HG02973 (cell line): ENCODE results near the gene ZNF226.
"Not testable (repeated sequence)": the region's sequence is repeated elsewhere in the genome, so short reads cannot be mapped to it uniquely, and the experiment has no call there.

Source experiments
- ATAC-seq: cut with Tn5 transposase; IDR thresholded peaks from one replicate; pipeline ENCODE4 v1.9.1; 2021; ENCODE audit warnings: moderate library complexity; ENCODE audit not compliant: unreplicated experiment

The ZNF226 gene

GRCh38 chr19:44207126-44207803 is 42.4 kb downstream of the ZNF226 start:
- ATAC-seq: peak; percentile 91

- ATAC-seq: peak; percentile 86
These were observed 47.5 kb downstream of the ZNF226 start, which contains the start of gene ZNF227 for GRCh38 chr19:44212250-44212865. Gene ZNF227 (plus strand): TSS chr19:44212532. CDS start chr19:44217793, 5,261 bp downstream.

GRCh38 chr19:44212866-44213346 is 48.0 kb downstream of the ZNF226 start:
- no peak for ATAC-seq

- ATAC-seq: not testable (repeated sequence)
These were observed 55.0 kb downstream of the ZNF226 start for GRCh38 chr19:44219926-44220325.

GRCh38 chr19:44220761-44221160 is 55.9 kb downstream of the ZNF226 start:
- ATAC-seq: not testable (repeated sequence)

- ATAC-seq: not testable (repeated sequence)
These were observed 56.4 kb downstream of the ZNF226 start for GRCh38 chr19:44221291-44221690.
